ENCODE measurements around the gene SLC22A7. TPM values are rescaled to one million over a fixed set of nuclear protein-coding genes. Genes with fewer than 3 reads are reported as not detected.

The SLC22A7 gene
- total RNA-seq, 4 donors from 2014 or later: 0.42 TPM; not detected in 3

GRCh38 chr6:43283905-43284304, 14.2 kb upstream of the SLC22A7 start:
- DNase-seq: no peak
- no peak for TF ChIP-seq POLR2A (IDR thresholded peaks at IDR 0.05)
- no peak for TF ChIP-seq CTCF (IDR thresholded peaks at IDR 0.05 in 4 of 5, conservative IDR thresholded peaks at IDR 0.05 in 1 of 5)
- H3K4me1 ChIP-seq: no peaks in the 10 kb centered on the region
- peaks cover 0 to 13% (median 7%) of the 10 kb centered on the region in 3 donors for H3K27me3 ChIP-seq
- in situ Hi-C loops (cut with MboI; ENCODE audit: low sequenced_read_pairs in 4 of 4) (no loop called here), intact Hi-C loops (cut with DNase I; ENCODE audit: low total_unique reads) (no loop called here)
- no peaks in the 10 kb centered on the region for H3K9me3 ChIP-seq
- no peak overlapping the region for H3K27ac ChIP-seq
- ATAC-seq: no peak
- H3K36me3 ChIP-seq: no peaks in the 10 kb centered on the region
- H3K4me3 ChIP-seq: no peak overlapping the region

- in situ Hi-C loops (cut with MboI; ENCODE audit: low sequenced_read_pairs in 4 of 4): no loop called here
Measured at GRCh38 chr6:43284991-43285781, 12.9 kb upstream of the SLC22A7 start.

GRCh38 chr6:43285832-43286231, 12.2 kb upstream of the SLC22A7 start:
- H3K4me3 ChIP-seq: no peak overlapping the region
- intact Hi-C loops (cut with DNase I; ENCODE audit: low total_unique reads) (no loop called here), in situ Hi-C loops (cut with MboI; ENCODE audit: low sequenced_read_pairs in 4 of 4) (no loop called here)
- no peaks in the 10 kb centered on the region for H3K4me1 ChIP-seq
- no peaks in the 10 kb centered on the region for H3K9me3 ChIP-seq
- H3K36me3 ChIP-seq: no peaks in the 10 kb centered on the region
- no peak for ATAC-seq
- H3K27me3 ChIP-seq: peaks cover 0 to 13% (median 5%) of the 10 kb centered on the region in 3 donors
- no peak for TF ChIP-seq CTCF (IDR thresholded peaks at IDR 0.05 in 4 of 5, conservative IDR thresholded peaks at IDR 0.05 in 1 of 5)
- TF ChIP-seq POLR2A (IDR thresholded peaks at IDR 0.05): no peak
- no peak overlapping the region for H3K27ac ChIP-seq
- DNase-seq: no peak

More at GRCh38 chr6:43284991-43285781, 12.9 kb upstream of the SLC22A7 start:
- Histone ChIP-seq H3K27me3 (peaks cover 0 to 13% (median 5%) of the 10 kb centered on the region in 3 donors), H3K4me1 (no peaks in the 10 kb centered on the region), H3K4me3 (peak overlapping the region in 3 of 4 donors; percentile 17 to 28 (median 20)), H3K36me3 (no peaks in the 10 kb centered on the region), H3K9me3 (no peaks in the 10 kb centered on the region), H3K27ac (no peak overlapping the region)
- ATAC-seq: no peak
- TF ChIP-seq CTCF (IDR thresholded peaks at IDR 0.05 in 4 of 5, conservative IDR thresholded peaks at IDR 0.05 in 1 of 5): no peak
- TF ChIP-seq POLR2A (IDR thresholded peaks at IDR 0.05): no peak
- no peak for DNase-seq
- intact Hi-C loops (cut with DNase I; ENCODE audit: low total_unique reads): no loop called here

GRCh38 chr6:43286456-43286979, 11.5 kb upstream of the SLC22A7 start:
- intact Hi-C loops (cut with DNase I; ENCODE audit: low total_unique reads): no loop called here
- no peak overlapping the region for H3K27ac ChIP-seq
- ATAC-seq (no peak), DNase-seq (no peak)
- no peaks in the 10 kb centered on the region for H3K9me3 ChIP-seq
- in situ Hi-C loops (cut with MboI; ENCODE audit: low sequenced_read_pairs in 4 of 4): no loop called here
- H3K4me1 ChIP-seq: no peaks in the 10 kb centered on the region
- H3K4me3 ChIP-seq: no peak overlapping the region
- H3K36me3 ChIP-seq: no peaks in the 10 kb centered on the region
- TF ChIP-seq POLR2A (IDR thresholded peaks at IDR 0.05) (no peak), CTCF (IDR thresholded peaks at IDR 0.05 in 4 of 5, conservative IDR thresholded peaks at IDR 0.05 in 1 of 5) (no peak)
- peaks cover 0 to 13% (median 5%) of the 10 kb centered on the region in 3 donors for H3K27me3 ChIP-seq

All from gastrocnemius medialis (tissue), 4 donors.